A549 (cell line): Measurements from ENCODE around the gene NFKBIE. TPM values are rescaled to one million over a fixed set of nuclear protein-coding genes. Genes with fewer than 3 reads are reported as not detected.
A peak's percentile ranks its signal among the peaks of the same experiment; 100 is the strongest.

Source experiments
- ATAC-seq, 2 experiments: fragments of 200-7000 bp in 1 of 2; fragments of >200 bp in 1 of 2; cut with Nextera tagmentation in 1 of 2; cut with Tn5 transposase in 1 of 2; 3 replicates each; pipeline versions ENCODE4 v1.8.0 to v1.9.1; 2018 to 2020; ENCODE audit warnings: mild to moderate bottlenecking in 1 of 2, moderate library complexity in 1 of 2
- CTCF ChIA-PET: fragments of 300-600 bp; sonication (Branson Sonifier 250); formaldehyde crosslinking; extraction: SDS; loops from one replicate; lab custom pipeline; 2021; ENCODE audit warnings: antibody characterized with exemption, inconsistent platforms; lab: Yijun Ruan, JAX
- POLR2A ChIA-PET: fragments of 350-600 bp; formaldehyde crosslinking; extraction: SDS; loops from one replicate; lab custom pipeline; 2021; ENCODE audit warnings: antibody characterized with exemption, inconsistent platforms; lab: Yijun Ruan, JAX
- DNase-seq, 2 experiments: peaks; one replicate each; pipeline versions ENCODE4 v3.0.0 to v3.0.0-alpha.2; 2011 to 2016; ENCODE audit warnings: low read depth in 1 of 2, low spot score in 1 of 2
- FAIRE-seq: peaks from 2 replicates; lab custom pipeline; 2011; peaks lifted over from hg19 to GRCh38; lab: Jason Lieb, UNC
- H3K27ac ChIP-seq, 2 experiments: fragments of >200 bp; sonication (Bioruptor Twin); formaldehyde crosslinking; 3 replicates each; pipeline ENCODE4 v1.5.1; 2016 to 2017
- H3K4me1 ChIP-seq: fragments of >200 bp; sonication (Bioruptor Twin); formaldehyde crosslinking; 3 replicates; pipeline ENCODE4 v1.6.1; 2016
- H3K4me2 ChIP-seq: fragments of >200 bp; sonication (Bioruptor Twin); formaldehyde crosslinking; 3 replicates; pipeline ENCODE4 v1.6.1; 2016
- H3K4me3 ChIP-seq: fragments of >200 bp; sonication (Bioruptor Twin); formaldehyde crosslinking; 3 replicates; pipeline ENCODE4 v1.5.1; 2016
- H3K9me3 ChIP-seq: fragments of >200 bp; sonication (Bioruptor Twin); formaldehyde crosslinking; 3 replicates; pipeline ENCODE4 v1.6.1; 2016
- BCL3 ChIP-seq: fragments of >200 bp; sonication (Bioruptor Twin); formaldehyde crosslinking; IDR thresholded peaks from 3 replicates; pipeline ENCODE4 v1.6.1; 2016
- BHLHE40 ChIP-seq: IDR thresholded peaks from 2 replicates; pipeline ENCODE4 v1.6.1; 2012; ENCODE audit warnings: low read depth, low read length, inconsistent platforms
- CBX2 ChIP-seq: fragments of 200-600 bp; sonication (generic); IDR thresholded peaks from 2 replicates; pipeline ENCODE4 v1.6.1; 2016; ENCODE audit warnings: low read depth, mild to moderate bottlenecking, borderline replicate concordance
- CHD2 ChIP-seq: fragments of 150-350 bp; IDR thresholded peaks from 2 replicates; pipeline ENCODE4 v1.6.1; 2014; ENCODE audit warnings: low read length; ENCODE audit not compliant: partially characterized antibody
- CHD4 ChIP-seq: fragments of 200-600 bp; sonication (generic); IDR thresholded peaks from 2 replicates; pipeline ENCODE4 v1.6.1; 2016; ENCODE audit warnings: antibody characterized with exemption, mild to moderate bottlenecking, borderline replicate concordance
- FOSB ChIP-seq: fragments of 250-450 bp; sonication (Bioruptor Pico); IDR thresholded peaks from 2 replicates; pipeline ENCODE4 v1.5.0; 2020; ENCODE audit warnings: mild to moderate bottlenecking, moderate library complexity
- FOXS1 ChIP-seq: fragments of 250-450 bp; sonication (Bioruptor Pico); IDR thresholded peaks from 2 replicates; pipeline ENCODE4 v1.5.0; 2020; ENCODE audit warnings: mild to moderate bottlenecking, moderate library complexity
- HDAC2 ChIP-seq: fragments of 200-600 bp; sonication (generic); IDR thresholded peaks from 2 replicates; pipeline ENCODE4 v1.6.1; 2016
- HES2 ChIP-seq: fragments of >200 bp; sonication (Bioruptor Twin); formaldehyde crosslinking; IDR thresholded peaks from 2 replicates; pipeline ENCODE4 v1.6.1; 2016
- HEYL ChIP-seq: fragments of 250-450 bp; sonication (Bioruptor Pico); IDR thresholded peaks from 2 replicates; pipeline ENCODE4 v1.8.0; 2021; ENCODE audit warnings: mild to moderate bottlenecking, moderate library complexity
- HMGXB4 ChIP-seq: fragments of 250-450 bp; sonication (Bioruptor Pico); IDR thresholded peaks from 2 replicates; pipeline ENCODE4 v1.5.0; 2021; ENCODE audit warnings: mild to moderate bottlenecking, moderate library complexity, borderline replicate concordance
- HOXA7 ChIP-seq: fragments of 250-450 bp; sonication (Bioruptor Pico); IDR thresholded peaks from 2 replicates; pipeline ENCODE4 v1.5.0; 2020; ENCODE audit warnings: mild to moderate bottlenecking, moderate library complexity
- HOXB13 ChIP-seq: fragments of 250-450 bp; sonication (Bioruptor Pico); IDR thresholded peaks from 2 replicates; pipeline ENCODE4 v1.5.0; 2020; ENCODE audit warnings: low read depth, mild to moderate bottlenecking, moderate library complexity
- JUN ChIP-seq, 2 experiments: fragments of >200 bp; sonication (Bioruptor Twin); formaldehyde crosslinking; IDR thresholded peaks; 2 replicates in 1 of 2; 3 replicates in 1 of 2; pipeline ENCODE4 v1.6.1; 2016 to 2017
- JUNB ChIP-seq: fragments of >200 bp; sonication (Bioruptor Twin); formaldehyde crosslinking; IDR thresholded peaks from 2 replicates; pipeline ENCODE4 v1.6.1; 2016
- KDM1A ChIP-seq: fragments of 200-600 bp; sonication (generic); IDR thresholded peaks from 2 replicates; pipeline ENCODE4 v1.6.1; 2016; ENCODE audit warnings: low read depth, mild to moderate bottlenecking
- KDM5A ChIP-seq: fragments of 200-600 bp; sonication (generic); IDR thresholded peaks from 2 replicates; pipeline ENCODE4 v1.6.1; 2016; ENCODE audit warnings: antibody characterized with exemption, mild to moderate bottlenecking
- MAFK ChIP-seq: fragments of 450-650 bp; IDR thresholded peaks from 2 replicates; pipeline ENCODE4 v1.6.1; 2014; ENCODE audit not compliant: partially characterized antibody
- MAX ChIP-seq: IDR thresholded peaks from 2 replicates; pipeline ENCODE4 v1.6.1; 2012
- MYC ChIP-seq: IDR thresholded peaks from 2 replicates; pipeline ENCODE4 v1.6.1; 2012; ENCODE audit warnings: mild to moderate bottlenecking, inconsistent platforms, low read length, improper control_type of control experiment, borderline replicate concordance
- NPAS2 ChIP-seq: fragments of 250-450 bp; sonication (Bioruptor Pico); IDR thresholded peaks from 2 replicates; pipeline ENCODE4 v1.8.0; 2022; ENCODE audit warnings: mild to moderate bottlenecking, moderate library complexity, borderline replicate concordance
- NR3C1 ChIP-seq: fragments of >200 bp; sonication (Bioruptor Twin); formaldehyde crosslinking; IDR thresholded peaks from 3 replicates; pipeline ENCODE4 v1.6.1; 2017
- PHF8 ChIP-seq: fragments of 200-600 bp; sonication (generic); IDR thresholded peaks from 2 replicates; pipeline ENCODE4 v1.6.1; 2016; ENCODE audit warnings: low read depth, mild to moderate bottlenecking, antibody characterized with exemption, moderate library complexity, borderline replicate concordance
- POLR2A ChIP-seq: IDR thresholded peaks from 2 replicates; pipeline ENCODE4 v1.6.1; 2012; ENCODE audit warnings: mild to moderate bottlenecking, low read length
- RAD21 ChIP-seq, 2 experiments: fragments of >200 bp in 1 of 2; sonication (Bioruptor Twin) in 1 of 2; formaldehyde crosslinking in 1 of 2; IDR thresholded peaks in 1 of 2; conservative IDR thresholded peaks in 1 of 2; 2 replicates in 1 of 2; 3 replicates in 1 of 2; pipeline ENCODE4 v1.6.1; 2012 to 2018; ENCODE audit warnings: inconsistent platforms in 1 of 2
- RFX5 ChIP-seq: fragments of 450-650 bp; IDR thresholded peaks from 2 replicates; pipeline ENCODE4 v1.7.1; 2014; ENCODE audit warnings: antibody characterized with exemption, mild to moderate bottlenecking, moderate library complexity
- SMC3 ChIP-seq: fragments of >200 bp; sonication (Bioruptor Twin); formaldehyde crosslinking; IDR thresholded peaks from 3 replicates; pipeline ENCODE4 v1.6.1; 2018; ENCODE audit warnings: inconsistent platforms
- SREBF2 ChIP-seq: fragments of 450-650 bp; IDR thresholded peaks from 2 replicates; pipeline ENCODE4 v1.6.1; 2014; ENCODE audit warnings: mild to moderate bottlenecking, moderate library complexity
- USF2 ChIP-seq: fragments of 450-650 bp; IDR thresholded peaks from 2 replicates; pipeline ENCODE4 v1.6.1; 2014; ENCODE audit warnings: antibody characterized with exemption
- ZC3H11A ChIP-seq: fragments of 450-650 bp; IDR thresholded peaks from 2 replicates; pipeline ENCODE4 v1.6.1; 2014; ENCODE audit warnings: antibody characterized with exemption, mild to moderate bottlenecking
- ZFP36 ChIP-seq: fragments of 450-650 bp; IDR thresholded peaks from 2 replicates; pipeline ENCODE4 v1.6.1; 2014; ENCODE audit warnings: borderline replicate concordance; ENCODE audit not compliant: partially characterized antibody
- WGBS: methylation state at CpG from one replicate; pipeline ENCODE4 v1.1.6; 2017; ENCODE audit errors: missing lambda C conversion rate; 5-methylcytosine and 5-hydroxymethylcytosine counted together
- polyA plus RNA-seq, 4 experiments: library from polyadenylated mRNA; depleted of rRNA in 3 of 4; stranded (reverse); fragments of >200 nt; fragmentation: RNase III in 1 of 4; extraction: RNeasy Plus Mini Kit Qiagen cat#74134 plus additional on column Dnase treatment in 1 of 4; gene quantifications; 2 replicates in 3 of 4; 3 replicates in 1 of 4; pipeline ENCODE4 v1.2.3, GENCODE V29; 2011 to 2017

NFKBIE gene
- polyA plus RNA-seq, 2 of the 4 experiments (the other 2 are of a cell fraction), result 6.0 to 6.3 TPM

- ChIA-PET POLR2A (interaction anchor here (1.1 kb wide), 1 partner anchor 9 kb away, joined by 3 read pairs; no protein-coding TSS in a partner anchor), CTCF (interaction anchor here (0.6 to 8.4 kb wide), 5 partner anchors 8 to 69 kb away, joined by 3 to 111 read pairs (median 19); partner anchors contain the start of genes HSP90AB1 and SLC29A1)
- Histone ChIP-seq H3K4me3 (no peak overlapping the region), H3K4me1 (peaks cover 37% of the 10 kb centered on the region), H3K27ac (0 out of 6 replicates have a peak overlapping the region, but pooled peaks of 1 of the 2 experiments have one; percentile 16), H3K9me3 (no peaks in the 10 kb centered on the region), H3K4me2 (no peak overlapping the region; the same call in 2 of the 3 replicates)
- no peak for DNase-seq
- no peak for FAIRE-seq
- WGBS, result 73% methylated on average over 7 of the region's 7 CpGs
- no peak for TF ChIP-seq ZC3H11A
- no peak for TF ChIP-seq HOXB13 (CRISPR knock-in tag)
- no peak for TF ChIP-seq ZFP36
- TF ChIP-seq MAX, result no peak
- no peak for TF ChIP-seq HOXA7 (CRISPR knock-in tag)
- TF ChIP-seq FOSB (CRISPR knock-in tag), result no peak
- TF ChIP-seq NPAS2 (CRISPR knock-in tag), result no peak
- TF ChIP-seq PHF8, result no peak
- TF ChIP-seq HES2, result no peak
- no peak for TF ChIP-seq CBX2
- TF ChIP-seq SMC3, result no peak
- TF ChIP-seq RAD21 (conservative IDR thresholded peaks at IDR 0.05 in 1 of 2, IDR thresholded peaks at IDR 0.05 in 1 of 2), result no peak
- TF ChIP-seq CHD4, result no peak
- TF ChIP-seq CHD2, result no peak
- no peak for TF ChIP-seq BCL3
- no peak for ATAC-seq
Measured at GRCh38 chr6:44238687-44239350, 26.5 kb downstream of the NFKBIE start.

- WGBS, result 11% methylated on average over 9 of the region's 42 CpGs
- CTCF ChIA-PET, result interaction anchor here (0.6 to 8.4 kb wide), 23 partner anchors 9 to 468 kb away, joined by 3 to 111 read pairs (median 3); partner anchors contain the start of genes HSP90AB1, MYMX, SLC29A1 and VEGFA
- H3K9me3 ChIP-seq, result no peaks in the 10 kb centered on the region
- DNase-seq (peak; percentile 64 to 69), ATAC-seq (peak; percentile 80 to 87), FAIRE-seq (no peak)
- peak overlapping the region; percentile 62 for H3K4me3 ChIP-seq
- POLR2A ChIA-PET, result interaction anchor here (1.3 kb wide), 1 partner anchor 9 kb away, joined by 27 read pairs; the partner anchor contains the start of gene HSP90AB1
- H3K4me2 ChIP-seq, result peak overlapping the region; percentile 92
- H3K4me1 ChIP-seq, result peaks cover 39% of the 10 kb centered on the region
- peak overlapping the region; percentile 94 to 96 for H3K27ac ChIP-seq
- TF ChIP-seq HMGXB4 (CRISPR knock-in tag) (no peak), KDM5A (no peak), NR3C1 (no peak), CHD2 (no peak), MYC (no peak), JUNB (no peak), POLR2A (peak; percentile 16; the same call in 1 of the 2 replicates), SREBF2 (no peak), ZC3H11A (no peak), HDAC2 (no peak), BHLHE40 (no peak), RAD21 (conservative IDR thresholded peaks at IDR 0.05 in 1 of 2, IDR thresholded peaks at IDR 0.05 in 1 of 2) (peak; percentile 21 to 52; a peak in 2 of 5 replicates), RFX5 (no peak), HEYL (CRISPR knock-in tag) (no peak), HOXA7 (CRISPR knock-in tag) (no peak), MAFK (no peak), CBX2 (no peak), JUN (IDR thresholded peaks at IDR 0.05) (peak; percentile 46 to 48; a peak in 2 of 5 replicates), USF2 (no peak), FOXS1 (no peak), BCL3 (no peak), KDM1A (no peak)
Measured at GRCh38 chr6:44237813-44238433, 27.4 kb downstream of the NFKBIE start.
